Prostate gland (tissue), 2 donors: ENCODE measurements around the gene PLCB4. TPM values are rescaled to one million over a fixed set of nuclear protein-coding genes. Genes with fewer than 3 reads are reported as not detected.

ENCODE experiments used
- DNase-seq: peaks from one replicate; pipeline ENCODE4 v3.0.0-alpha.2; 2019; ENCODE audit warnings: low spot score
- H3K27ac ChIP-seq, 2 donors: fragments of 200-600 bp; sonication (generic); 2 replicates each; pipeline ENCODE4 v1.5.1; 2017 to 2019
- H3K27me3 ChIP-seq: fragments of 200-600 bp; sonication (generic); replicated peaks from 2 replicates; pipeline ENCODE4 v1.5.1; 2019; ENCODE audit not compliant: insufficient read depth
- H3K36me3 ChIP-seq, 2 donors: fragments of 200-600 bp; sonication (generic); 1 replicate in 1 of 2; 2 replicates in 1 of 2; pipeline versions ENCODE4 v1.5.1 to v1.8.1; 2017 to 2019
- H3K4me1 ChIP-seq: fragments of 200-600 bp; sonication (generic); replicated peaks from 2 replicates; pipeline ENCODE4 v1.5.1; 2019
- H3K4me3 ChIP-seq, 2 donors: fragments of 200-600 bp; sonication (generic); 2 replicates each; pipeline ENCODE4 v1.5.1; 2017 to 2019
- H3K9me3 ChIP-seq: fragments of 200-600 bp; sonication (generic); 2 replicates; pipeline ENCODE4 v1.5.1; 2017
- CTCF ChIP-seq, 4 experiments: fragments of 200-600 bp in 2 of 4; fragments of 450-650 bp in 2 of 4; sonication (generic) in 2 of 4; IDR thresholded peaks; 1 replicate in 3 of 4; 2 replicates in 1 of 4; pipeline ENCODE4 v1.5.1; 2016 to 2019; ENCODE audit warnings: antibody characterized with exemption in 4 of 4, mild to moderate bottlenecking in 2 of 4, moderate library complexity in 2 of 4
- POLR2A ChIP-seq: fragments of 450-650 bp; IDR thresholded peaks from one replicate; pipeline ENCODE4 v1.6.1; 2016; ENCODE audit warnings: antibody characterized with exemption, mild to moderate bottlenecking
- POLR2AphosphoS5 ChIP-seq: sonication (generic); formaldehyde crosslinking; IDR thresholded peaks from one replicate; pipeline ENCODE4 v1.6.1; 2017; ENCODE audit warnings: antibody characterized with exemption
- WGBS: methylation state at CpG from one replicate; pipeline ENCODE4 v1.1.5; 2018; 5-methylcytosine and 5-hydroxymethylcytosine counted together
- intact Hi-C: fragments of 100-400 bp; cut with DNase I; formaldehyde crosslinking; loops from one replicate; pipeline ENCODE4 v1.14.2; 2022
- total RNA-seq, 2 donors: library from RNA; depleted of rRNA; stranded (reverse); fragments of >200 nt; gene quantifications; one replicate each; pipeline ENCODE4 v1.1.0, GENCODE V29; 2016

PLCB4 gene
- total RNA-seq, 2 donors from 2014 or later = 9.1 to 11.6 TPM

DNA sequence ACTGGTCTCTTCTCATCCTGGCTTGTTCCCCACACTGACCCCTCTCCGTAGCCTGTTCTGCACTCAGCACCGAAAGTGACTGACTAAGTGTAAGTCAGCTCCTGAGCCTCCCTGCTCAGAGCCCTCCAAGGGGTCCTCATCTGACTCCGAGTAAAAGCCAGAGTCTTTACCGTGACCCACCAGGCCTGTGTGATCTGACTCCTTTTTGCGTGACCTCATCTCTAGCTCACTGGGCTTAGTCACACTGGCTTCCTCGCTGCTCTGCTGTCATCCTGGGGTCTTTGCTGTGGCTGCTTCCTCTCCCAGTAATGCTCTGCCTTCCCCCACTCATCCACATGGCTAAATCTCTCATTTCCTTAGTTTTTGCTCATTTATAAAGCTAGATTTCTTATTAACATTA lies 116.6 kb downstream of the PLCB4 start:
- Histone ChIP-seq H3K36me3 (no peaks in the 10 kb centered on the region), H3K9me3 (no peaks in the 10 kb centered on the region), H3K4me3 (no peak overlapping the region), H3K27me3 (no peaks in the 10 kb centered on the region), H3K4me1 (no peaks in the 10 kb centered on the region), H3K27ac (no peak overlapping the region)
- TF ChIP-seq POLR2AphosphoS5 = no peak
- no peak for TF ChIP-seq CTCF (IDR thresholded peaks at IDR 0.05)
- TF ChIP-seq POLR2A = no peak
- 96% methylated on average over 6 of the region's 6 CpGs for WGBS
- no peak for DNase-seq
- intact Hi-C loops = no loop called here

DNA sequence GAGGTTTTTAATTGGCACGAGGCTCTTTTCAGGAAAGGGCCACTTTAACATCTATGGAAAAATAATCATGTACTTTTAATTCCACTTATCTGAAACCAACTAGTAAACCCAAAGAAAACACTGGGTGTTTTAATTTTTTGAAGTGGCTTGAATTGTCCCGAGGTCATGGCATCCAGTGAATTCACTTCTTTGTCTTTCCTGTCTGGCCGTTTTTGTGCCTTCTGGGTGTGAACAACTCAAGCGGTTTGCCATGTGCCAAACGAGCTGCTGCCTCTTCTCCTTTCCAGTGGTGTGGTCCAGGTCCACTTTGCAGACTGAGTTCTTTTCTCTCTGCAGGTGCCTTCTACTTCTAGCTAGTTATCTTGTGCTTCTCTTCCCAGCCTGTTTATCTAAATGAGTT lies 117.5 kb downstream of the PLCB4 start:
- Histone ChIP-seq H3K4me1 (no peaks in the 10 kb centered on the region), H3K36me3 (no peaks in the 10 kb centered on the region), H3K9me3 (no peaks in the 10 kb centered on the region), H3K27ac (no peak overlapping the region), H3K27me3 (no peaks in the 10 kb centered on the region), H3K4me3 (no peak overlapping the region)
- no peak for TF ChIP-seq CTCF (IDR thresholded peaks at IDR 0.05)
- no peak for TF ChIP-seq POLR2AphosphoS5
- no peak for TF ChIP-seq POLR2A
- intact Hi-C loops = no loop called here
- 49% methylated on average over 5 of the region's 5 CpGs for WGBS
- DNase-seq = no peak

DNA sequence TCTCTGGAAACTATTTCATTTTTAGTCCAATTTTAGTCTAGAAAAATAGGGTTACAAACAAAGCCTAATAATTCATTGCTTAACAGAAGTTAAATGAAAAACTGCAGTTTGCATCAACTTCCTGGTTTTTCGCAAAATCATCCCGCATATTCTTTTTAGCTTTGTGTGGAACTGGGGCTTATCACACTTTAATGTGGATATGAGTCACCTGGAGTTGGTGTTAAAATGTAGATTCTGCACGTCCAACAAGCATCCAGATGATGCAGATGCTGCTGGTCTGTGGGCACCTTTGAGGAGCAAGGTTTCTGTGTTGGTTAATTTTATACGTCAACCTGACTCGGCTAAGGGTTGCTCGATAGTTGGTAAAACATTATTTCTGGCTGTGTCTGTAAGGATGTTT lies 126.1 kb downstream of the PLCB4 start:
- Histone ChIP-seq H3K36me3 (no peaks in the 10 kb centered on the region), H3K27ac (no peak overlapping the region), H3K4me3 (no peak overlapping the region), H3K9me3 (no peaks in the 10 kb centered on the region), H3K27me3 (no peaks in the 10 kb centered on the region), H3K4me1 (no peaks in the 10 kb centered on the region)
- no peak for DNase-seq
- TF ChIP-seq POLR2A (no peak), CTCF (IDR thresholded peaks at IDR 0.05) (no peak), POLR2AphosphoS5 (no peak)
- WGBS = 92% methylated on average over 6 of the region's 6 CpGs
- intact Hi-C loops = no loop called here

DNA sequence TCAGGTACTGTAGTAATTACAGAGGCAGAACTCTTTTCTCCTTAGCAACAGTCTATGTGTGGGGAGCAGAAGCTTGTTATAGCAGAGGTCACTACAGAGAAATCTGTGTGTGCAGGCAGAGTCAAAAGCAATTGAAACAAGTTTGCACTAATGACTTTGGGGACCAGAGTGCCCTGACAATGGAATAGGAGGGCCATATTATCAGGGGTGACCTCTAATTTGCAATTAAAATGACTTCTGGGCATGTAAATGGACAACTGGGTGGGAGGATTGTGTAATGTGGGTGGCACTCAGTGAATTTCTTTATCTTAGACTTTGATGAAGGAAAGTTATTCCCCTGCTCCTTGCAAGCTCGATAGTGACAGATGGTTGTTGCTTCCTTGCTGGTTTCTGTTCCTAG lies 127.2 kb downstream of the PLCB4 start:
- no peak overlapping the region for H3K4me3 ChIP-seq
- no peak for TF ChIP-seq POLR2A
- TF ChIP-seq POLR2AphosphoS5 = no peak
- no peak for TF ChIP-seq CTCF (IDR thresholded peaks at IDR 0.05)
- intact Hi-C loops = no loop called here
- WGBS = 84% methylated on average over 1 of the region's 1 CpG
- no peaks in the 10 kb centered on the region for H3K9me3 ChIP-seq
- H3K36me3 ChIP-seq = no peaks in the 10 kb centered on the region
- no peaks in the 10 kb centered on the region for H3K4me1 ChIP-seq
- no peaks in the 10 kb centered on the region for H3K27me3 ChIP-seq
- H3K27ac ChIP-seq = no peak overlapping the region
- no peak for DNase-seq

DNA sequence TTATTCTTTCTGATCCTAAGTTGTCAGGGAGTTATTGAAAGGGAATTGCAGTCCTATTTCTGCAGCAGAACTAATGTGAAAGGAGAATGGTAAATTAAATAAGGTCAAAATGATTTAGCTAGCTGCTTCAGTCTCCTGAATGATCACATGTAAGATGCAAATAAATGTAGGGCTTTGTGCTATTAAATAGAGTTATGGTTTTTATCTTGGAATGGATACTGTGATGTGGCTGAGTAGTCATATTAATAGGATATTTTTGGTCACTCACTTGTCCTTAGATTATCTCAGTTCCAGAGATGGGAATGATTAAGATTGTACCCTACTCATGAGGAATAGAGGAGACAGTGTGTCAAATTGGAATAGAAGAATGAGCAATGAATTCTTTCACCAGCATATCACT lies 129.6 kb downstream of the PLCB4 start:
- no peaks in the 10 kb centered on the region for H3K9me3 ChIP-seq
- no peak overlapping the region for H3K4me3 ChIP-seq
- no peaks in the 10 kb centered on the region for H3K27me3 ChIP-seq
- no peak for TF ChIP-seq CTCF (IDR thresholded peaks at IDR 0.05)
- no peak for TF ChIP-seq POLR2AphosphoS5
- no peak for TF ChIP-seq POLR2A
- DNase-seq = no peak
- H3K4me1 ChIP-seq = no peaks in the 10 kb centered on the region
- H3K36me3 ChIP-seq = no peaks in the 10 kb centered on the region
- no peak overlapping the region for H3K27ac ChIP-seq
- intact Hi-C loops = no loop called here
